Endodermal cell (in vitro differentiated cells): Measurements from ENCODE around the gene PGBD5. TPM values are rescaled to one million over a fixed set of nuclear protein-coding genes. Genes with fewer than 3 reads are reported as not detected.
A peak's percentile ranks its signal among the peaks of the same experiment; 100 is the strongest.

ENCODE experiments used
- DNase-seq: peaks from one replicate; pipeline ENCODE4 v3.0.0-alpha.2; 2017
- H3K27ac ChIP-seq: 2 replicates; pipeline ENCODE4 v1.5.1; 2013; ENCODE audit warnings: mild to moderate bottlenecking, low read depth, low read length, moderate library complexity
- H3K27me3 ChIP-seq: 2 replicates; pipeline ENCODE4 v1.6.1; 2013; ENCODE audit warnings: mild to moderate bottlenecking, low read length, moderate library complexity; ENCODE audit not compliant: insufficient read depth, control insufficient read depth, poor library complexity, severe bottlenecking
- H3K36me3 ChIP-seq: 2 replicates; pipeline ENCODE4 v1.7.0; 2013; ENCODE audit warnings: mild to moderate bottlenecking, low read length, moderate library complexity; ENCODE audit not compliant: control insufficient read depth, insufficient read depth
- H3K4me1 ChIP-seq: one replicate; pipeline ENCODE4 v1.7.0; 2013; ENCODE audit warnings: low read length; ENCODE audit not compliant: control insufficient read depth, insufficient read depth
- H3K4me3 ChIP-seq: 2 replicates; pipeline ENCODE4 v1.5.1; 2013; ENCODE audit warnings: mild to moderate bottlenecking, low read length, moderate library complexity
- H3K9ac ChIP-seq: 2 replicates; pipeline ENCODE4 v1.6.1; 2013; ENCODE audit warnings: mild to moderate bottlenecking, low read length, moderate library complexity; ENCODE audit not compliant: poor library complexity, severe bottlenecking; ENCODE audit errors: extremely low read depth
- H3K9me3 ChIP-seq: 2 replicates; pipeline ENCODE4 v1.6.1; 2013; ENCODE audit warnings: mild to moderate bottlenecking, low read length, moderate library complexity; ENCODE audit not compliant: control insufficient read depth
- H3K27ac Mint-ChIP-seq: 2 replicates; pipeline ENCODE4 v1.8.0; 2020; ENCODE audit warnings: mixed read lengths
- H3K27me3 Mint-ChIP-seq: 2 replicates; pipeline ENCODE4 v1.8.0; 2021; ENCODE audit warnings: mild to moderate bottlenecking, mixed read lengths; ENCODE audit not compliant: insufficient read depth
- H3K36me3 Mint-ChIP-seq: 2 replicates; pipeline ENCODE4 v1.8.0; 2020; ENCODE audit warnings: low read depth, mixed read lengths
- H3K4me1 Mint-ChIP-seq: 2 replicates; pipeline ENCODE4 v1.8.0; 2020; ENCODE audit warnings: mixed read lengths
- H3K4me3 Mint-ChIP-seq: 2 replicates; pipeline ENCODE4 v1.8.0; 2020; ENCODE audit warnings: mild to moderate bottlenecking, moderate library complexity, mixed read lengths
- H3K9me3 Mint-ChIP-seq: 2 replicates; pipeline ENCODE4 v1.8.0; 2020; ENCODE audit warnings: mild to moderate bottlenecking, mixed read lengths
- WGBS, 2 experiments: methylation state at CpG; one replicate each; pipeline versions ENCODE4 v1.1.5 to v1.1.7; 2013; ENCODE audit warnings: missing lambda C conversion rate in 2 of 2, mixed read lengths in 1 of 2; ENCODE audit not compliant: insufficient coverage in 1 of 2, insufficient read length in 1 of 2; 5-methylcytosine and 5-hydroxymethylcytosine counted together
- total RNA-seq, 2 donors: library from RNA; stranded (reverse); fragmentation: NEBNext Ultra II Directional in 1 of 2; extraction: Animal tissue kit (Norgen Biotek cat#: 25700) in 1 of 2; gene quantifications; 2 replicates in 1 of 2; 3 replicates in 1 of 2; pipeline ENCODE4 v1.2.1, GENCODE V29; 2021
- TF ChIP-seq, protein P1 (sequence below): fragments of 200-600 bp; sonication (generic); conservative IDR thresholded peaks from 2 replicates; pipeline ENCODE4 v1.5.0; 2021; ENCODE audit warnings: antibody characterized with exemption, mild to moderate bottlenecking

The PGBD5 gene
- total RNA-seq, 2 donors from 2014 or later: 1.3 to 4.6 TPM

DNA sequence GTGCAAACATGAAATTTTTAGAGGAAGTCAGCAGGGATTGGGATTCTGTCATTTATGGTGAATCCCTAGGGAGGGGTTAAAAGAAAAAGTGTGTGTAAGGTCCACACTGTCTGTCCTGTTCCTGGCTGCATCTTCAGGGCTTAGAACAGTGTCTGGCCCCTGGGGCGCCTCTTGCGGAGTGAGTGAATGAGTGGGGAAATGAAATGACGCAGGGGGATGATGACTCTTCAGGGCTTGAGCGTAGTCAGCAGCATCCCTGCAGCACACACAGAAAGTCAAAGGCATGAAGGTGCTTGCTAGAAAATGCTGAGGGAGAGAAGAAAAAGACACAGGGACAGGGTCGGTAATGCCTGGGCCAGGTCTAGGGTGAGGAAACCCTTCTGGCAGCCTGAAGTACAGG is 57.8 kb downstream of the PGBD5 start:
- Histone ChIP-seq H3K36me3 (no peaks in the 10 kb centered on the region), H3K4me3 (no peak overlapping the region), H3K9ac (no peak overlapping the region), H3K27me3 (no peaks in the 10 kb centered on the region), H3K27ac (no peak overlapping the region), H3K4me1 (peaks cover 11% of the 10 kb centered on the region), H3K9me3 (no peaks in the 10 kb centered on the region)
- WGBS, 2 experiments: 72 to 77% methylated on average over 5 of the region's 5 CpGs
- H3K4me3 Mint-ChIP-seq: no peak overlapping the region
- H3K36me3 Mint-ChIP-seq: no peaks in the 10 kb centered on the region
- H3K4me1 Mint-ChIP-seq: peaks cover 22% of the 10 kb centered on the region
- H3K27ac Mint-ChIP-seq: no peak overlapping the region
- TF ChIP-seq, protein P1, sequence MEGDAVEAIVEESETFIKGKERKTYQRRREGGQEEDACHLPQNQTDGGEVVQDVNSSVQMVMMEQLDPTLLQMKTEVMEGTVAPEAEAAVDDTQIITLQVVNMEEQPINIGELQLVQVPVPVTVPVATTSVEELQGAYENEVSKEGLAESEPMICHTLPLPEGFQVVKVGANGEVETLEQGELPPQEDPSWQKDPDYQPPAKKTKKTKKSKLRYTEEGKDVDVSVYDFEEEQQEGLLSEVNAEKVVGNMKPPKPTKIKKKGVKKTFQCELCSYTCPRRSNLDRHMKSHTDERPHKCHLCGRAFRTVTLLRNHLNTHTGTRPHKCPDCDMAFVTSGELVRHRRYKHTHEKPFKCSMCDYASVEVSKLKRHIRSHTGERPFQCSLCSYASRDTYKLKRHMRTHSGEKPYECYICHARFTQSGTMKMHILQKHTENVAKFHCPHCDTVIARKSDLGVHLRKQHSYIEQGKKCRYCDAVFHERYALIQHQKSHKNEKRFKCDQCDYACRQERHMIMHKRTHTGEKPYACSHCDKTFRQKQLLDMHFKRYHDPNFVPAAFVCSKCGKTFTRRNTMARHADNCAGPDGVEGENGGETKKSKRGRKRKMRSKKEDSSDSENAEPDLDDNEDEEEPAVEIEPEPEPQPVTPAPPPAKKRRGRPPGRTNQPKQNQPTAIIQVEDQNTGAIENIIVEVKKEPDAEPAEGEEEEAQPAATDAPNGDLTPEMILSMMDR: no peak
- DNase-seq: no peak
- peaks cover 3% of the 10 kb centered on the region for H3K27me3 Mint-ChIP-seq
- no peaks in the 10 kb centered on the region for H3K9me3 Mint-ChIP-seq

DNA sequence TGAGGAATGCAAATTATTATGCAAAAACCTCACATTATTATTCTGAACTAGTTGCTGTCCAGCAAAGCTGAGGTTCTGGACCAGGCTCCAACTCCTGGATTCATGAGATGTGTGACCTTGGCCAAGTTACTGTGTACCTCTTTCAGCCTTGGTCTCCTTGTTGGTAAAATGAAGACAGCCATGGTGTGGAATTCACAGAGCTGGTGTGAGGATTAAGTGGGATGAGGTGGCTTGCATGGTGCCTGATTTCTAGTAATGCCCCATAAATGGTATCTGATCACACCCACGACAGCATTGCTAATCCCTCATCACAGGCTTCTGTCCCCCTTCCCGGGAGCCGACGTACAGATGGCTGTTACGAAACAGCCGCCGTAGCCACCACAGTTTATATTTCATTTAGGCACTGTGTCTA is 59.6 kb downstream of the PGBD5 start:
- no peaks in the 10 kb centered on the region for H3K9me3 ChIP-seq
- Mint-ChIP-seq H3K27me3 (no peaks in the 10 kb centered on the region), H3K4me1 (peaks cover 9% of the 10 kb centered on the region), H3K27ac (no peak overlapping the region), H3K36me3 (no peaks in the 10 kb centered on the region), H3K4me3 (no peak overlapping the region), H3K9me3 (no peaks in the 10 kb centered on the region)
- no peak overlapping the region for H3K9ac ChIP-seq
- peaks cover 3% of the 10 kb centered on the region for H3K4me1 ChIP-seq
- H3K27ac ChIP-seq: no peak overlapping the region
- TF ChIP-seq, protein P1: no peak
- no peak for DNase-seq
- WGBS, 2 experiments: 84 to 86% methylated on average over 5 to 7 of the region's 7 CpGs
- no peaks in the 10 kb centered on the region for H3K27me3 ChIP-seq
- no peaks in the 10 kb centered on the region for H3K36me3 ChIP-seq
- H3K4me3 ChIP-seq: no peak overlapping the region

DNA sequence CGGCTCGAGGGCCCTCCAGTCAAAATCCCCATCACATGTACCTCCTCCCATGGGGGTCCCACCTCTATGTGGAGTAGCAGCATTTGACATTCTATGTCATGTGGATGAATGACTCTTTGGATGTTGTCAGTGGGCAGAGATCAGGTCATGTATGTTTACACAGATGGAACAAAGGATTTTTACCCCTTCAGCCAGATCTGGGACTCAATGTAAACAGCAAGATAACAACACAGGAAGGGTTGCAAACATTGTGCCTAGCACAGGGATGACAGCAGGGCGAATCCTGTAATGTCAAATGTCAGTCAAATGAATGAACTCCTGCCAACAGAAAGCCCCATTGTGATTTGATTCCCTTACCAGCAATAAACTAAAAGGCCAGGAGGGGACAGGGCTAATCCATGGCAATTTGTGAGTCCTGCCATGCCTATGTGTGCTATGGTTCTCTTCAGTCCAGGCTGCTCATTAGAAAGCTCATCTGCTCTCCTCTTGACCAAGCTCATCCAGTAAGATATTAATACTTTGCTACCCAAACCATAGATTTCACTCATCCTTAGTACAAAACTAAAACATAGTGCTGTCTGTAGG is 60.3 kb downstream of the PGBD5 start:
- DNase-seq: no peak
- TF ChIP-seq, protein P1: peak; percentile 50
- no peak overlapping the region for H3K27ac ChIP-seq
- 94 to 97% methylated on average over 3 of the region's 3 CpGs for WGBS, 2 experiments
- H3K9me3 ChIP-seq: no peaks in the 10 kb centered on the region
- no peak overlapping the region for H3K9ac ChIP-seq
- peaks cover 3% of the 10 kb centered on the region for H3K4me1 ChIP-seq
- no peaks in the 10 kb centered on the region for H3K9me3 Mint-ChIP-seq
- no peak overlapping the region for H3K4me3 ChIP-seq
- no peak overlapping the region for H3K27ac Mint-ChIP-seq
- H3K4me3 Mint-ChIP-seq: no peak overlapping the region
- H3K36me3 ChIP-seq: no peaks in the 10 kb centered on the region
- H3K27me3 Mint-ChIP-seq: no peaks in the 10 kb centered on the region
- H3K36me3 Mint-ChIP-seq: no peaks in the 10 kb centered on the region
- H3K27me3 ChIP-seq: no peaks in the 10 kb centered on the region
- peaks cover 9% of the 10 kb centered on the region for H3K4me1 Mint-ChIP-seq
